Measurements from ENCODE around the gene RNF207.

GRCh38 chr1:6179564-6180175, 26.2 kb upstream of the RNF207 start:
- TF ChIP-seq ZNF558 (CRISPR knock-in tag; IDR thresholded peaks at IDR 0.05; ENCODE audit: borderline replicate concordance) (no peak), RARG (CRISPR knock-in tag; IDR thresholded peaks at IDR 0.05; ENCODE audit: low read depth) (no peak), RFX5 (IDR thresholded peaks at IDR 0.05; ENCODE audit: low read depth, low read length) (no peak), SP1 (IDR thresholded peaks at IDR 0.05) (no peak), SP1 (CRISPR knock-in tag; IDR thresholded peaks at IDR 0.05) (no peak), POLR2A (IDR thresholded peaks at IDR 0.05; ENCODE audit: insufficient read depth in 1 of 2, low read depth in 2 of 2, low read length in 2 of 2) (no peak), KLF11 (CRISPR knock-in tag; IDR thresholded peaks at IDR 0.05) (no peak), ZNF280D (CRISPR knock-in tag; IDR thresholded peaks at IDR 0.05) (no peak)
- TF ChIP-seq, protein P1, sequence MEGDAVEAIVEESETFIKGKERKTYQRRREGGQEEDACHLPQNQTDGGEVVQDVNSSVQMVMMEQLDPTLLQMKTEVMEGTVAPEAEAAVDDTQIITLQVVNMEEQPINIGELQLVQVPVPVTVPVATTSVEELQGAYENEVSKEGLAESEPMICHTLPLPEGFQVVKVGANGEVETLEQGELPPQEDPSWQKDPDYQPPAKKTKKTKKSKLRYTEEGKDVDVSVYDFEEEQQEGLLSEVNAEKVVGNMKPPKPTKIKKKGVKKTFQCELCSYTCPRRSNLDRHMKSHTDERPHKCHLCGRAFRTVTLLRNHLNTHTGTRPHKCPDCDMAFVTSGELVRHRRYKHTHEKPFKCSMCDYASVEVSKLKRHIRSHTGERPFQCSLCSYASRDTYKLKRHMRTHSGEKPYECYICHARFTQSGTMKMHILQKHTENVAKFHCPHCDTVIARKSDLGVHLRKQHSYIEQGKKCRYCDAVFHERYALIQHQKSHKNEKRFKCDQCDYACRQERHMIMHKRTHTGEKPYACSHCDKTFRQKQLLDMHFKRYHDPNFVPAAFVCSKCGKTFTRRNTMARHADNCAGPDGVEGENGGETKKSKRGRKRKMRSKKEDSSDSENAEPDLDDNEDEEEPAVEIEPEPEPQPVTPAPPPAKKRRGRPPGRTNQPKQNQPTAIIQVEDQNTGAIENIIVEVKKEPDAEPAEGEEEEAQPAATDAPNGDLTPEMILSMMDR (CRISPR knock-in tag; IDR thresholded peaks at IDR 0.05) = no peak
